DOHH2 (cell line): Measurements from ENCODE around the gene HOXB8.

ENCODE experiments used
- EZH2phosphoT487 ChIP-seq: fragments of 200-600 bp; sonication (generic); IDR thresholded peaks from 2 replicates; pipeline ENCODE4 v1.6.1; 2017; ENCODE audit warnings: borderline replicate concordance, mild to moderate bottlenecking, antibody characterized with exemption, low read length, moderate library complexity, mixed read lengths
- TF ChIP-seq, protein P1 (sequence below): fragments of 200-600 bp; sonication (generic); IDR thresholded peaks from one replicate; pipeline ENCODE4 v1.5.1; 2014; ENCODE audit warnings: antibody characterized with exemption, mild to moderate bottlenecking, low read depth, low read length; ENCODE audit not compliant: poor library complexity, severe bottlenecking

- TF ChIP-seq, protein P1, sequence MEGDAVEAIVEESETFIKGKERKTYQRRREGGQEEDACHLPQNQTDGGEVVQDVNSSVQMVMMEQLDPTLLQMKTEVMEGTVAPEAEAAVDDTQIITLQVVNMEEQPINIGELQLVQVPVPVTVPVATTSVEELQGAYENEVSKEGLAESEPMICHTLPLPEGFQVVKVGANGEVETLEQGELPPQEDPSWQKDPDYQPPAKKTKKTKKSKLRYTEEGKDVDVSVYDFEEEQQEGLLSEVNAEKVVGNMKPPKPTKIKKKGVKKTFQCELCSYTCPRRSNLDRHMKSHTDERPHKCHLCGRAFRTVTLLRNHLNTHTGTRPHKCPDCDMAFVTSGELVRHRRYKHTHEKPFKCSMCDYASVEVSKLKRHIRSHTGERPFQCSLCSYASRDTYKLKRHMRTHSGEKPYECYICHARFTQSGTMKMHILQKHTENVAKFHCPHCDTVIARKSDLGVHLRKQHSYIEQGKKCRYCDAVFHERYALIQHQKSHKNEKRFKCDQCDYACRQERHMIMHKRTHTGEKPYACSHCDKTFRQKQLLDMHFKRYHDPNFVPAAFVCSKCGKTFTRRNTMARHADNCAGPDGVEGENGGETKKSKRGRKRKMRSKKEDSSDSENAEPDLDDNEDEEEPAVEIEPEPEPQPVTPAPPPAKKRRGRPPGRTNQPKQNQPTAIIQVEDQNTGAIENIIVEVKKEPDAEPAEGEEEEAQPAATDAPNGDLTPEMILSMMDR = no peak
- no peak for TF ChIP-seq EZH2phosphoT487
These were observed 46.4 kb downstream of the HOXB8 start for GRCh38 chr17:48568499-48569239.
